ENCODE data around the gene NIT1.
"Not testable (repeated sequence)": the region's sequence is repeated elsewhere in the genome, so short reads cannot be mapped to it uniquely, and the experiment has no call there.

NIT1 gene

DNA sequence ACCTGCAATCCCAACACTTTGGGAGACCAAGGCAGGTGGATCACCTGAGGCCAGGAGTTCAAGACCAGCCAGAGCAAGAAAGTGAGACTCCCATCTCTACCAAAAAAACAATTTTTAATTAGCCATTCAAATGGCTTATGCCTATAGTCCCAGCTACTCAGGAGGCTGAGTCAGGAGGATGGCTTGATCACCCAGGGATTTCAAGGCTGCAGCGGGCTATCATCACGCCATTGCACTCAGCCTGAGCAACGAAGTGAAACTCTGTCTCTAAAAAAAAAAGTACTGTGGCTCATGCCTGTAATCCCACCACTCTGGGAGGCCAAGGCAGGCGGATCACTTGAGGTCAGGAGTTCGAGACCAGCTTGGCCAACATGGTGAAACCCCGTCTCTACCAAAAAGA lies 1.9 kb upstream of the NIT1 start:
- not testable (repeated sequence) for DNase-seq

DNA sequence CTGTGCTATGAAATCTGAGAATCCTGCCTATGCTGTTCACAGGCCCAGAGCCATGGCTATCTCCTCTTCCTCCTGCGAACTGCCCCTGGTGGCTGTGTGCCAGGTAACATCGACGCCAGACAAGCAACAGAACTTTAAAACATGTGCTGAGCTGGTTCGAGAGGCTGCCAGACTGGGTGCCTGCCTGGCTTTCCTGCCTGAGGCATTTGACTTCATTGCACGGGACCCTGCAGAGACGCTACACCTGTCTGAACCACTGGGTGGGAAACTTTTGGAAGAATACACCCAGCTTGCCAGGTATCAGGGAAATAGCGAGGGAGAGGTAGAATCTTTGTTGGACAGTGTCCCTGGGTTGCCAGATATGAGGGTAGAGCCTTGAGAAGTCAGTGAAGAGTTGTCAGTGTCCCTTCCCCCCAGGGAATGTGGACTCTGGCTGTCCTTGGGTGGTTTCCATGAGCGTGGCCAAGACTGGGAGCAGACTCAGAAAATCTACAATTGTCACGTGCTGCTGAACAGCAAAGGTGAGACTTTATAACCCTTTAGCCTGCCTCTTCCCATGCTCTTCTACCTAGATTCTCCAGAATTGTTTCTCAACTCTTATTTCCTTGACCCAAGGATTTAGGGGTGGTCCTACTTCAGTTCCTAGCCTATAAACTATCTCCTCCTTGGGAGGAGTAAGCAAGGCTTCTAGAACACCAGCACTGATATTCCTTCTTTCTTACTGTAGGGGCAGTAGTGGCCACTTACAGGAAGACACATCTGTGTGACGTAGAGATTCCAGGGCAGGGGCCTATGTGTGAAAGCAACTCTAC lies 1.4 kb downstream of the NIT1 start:
- peak; percentile 53 for DNase-seq

DNA sequence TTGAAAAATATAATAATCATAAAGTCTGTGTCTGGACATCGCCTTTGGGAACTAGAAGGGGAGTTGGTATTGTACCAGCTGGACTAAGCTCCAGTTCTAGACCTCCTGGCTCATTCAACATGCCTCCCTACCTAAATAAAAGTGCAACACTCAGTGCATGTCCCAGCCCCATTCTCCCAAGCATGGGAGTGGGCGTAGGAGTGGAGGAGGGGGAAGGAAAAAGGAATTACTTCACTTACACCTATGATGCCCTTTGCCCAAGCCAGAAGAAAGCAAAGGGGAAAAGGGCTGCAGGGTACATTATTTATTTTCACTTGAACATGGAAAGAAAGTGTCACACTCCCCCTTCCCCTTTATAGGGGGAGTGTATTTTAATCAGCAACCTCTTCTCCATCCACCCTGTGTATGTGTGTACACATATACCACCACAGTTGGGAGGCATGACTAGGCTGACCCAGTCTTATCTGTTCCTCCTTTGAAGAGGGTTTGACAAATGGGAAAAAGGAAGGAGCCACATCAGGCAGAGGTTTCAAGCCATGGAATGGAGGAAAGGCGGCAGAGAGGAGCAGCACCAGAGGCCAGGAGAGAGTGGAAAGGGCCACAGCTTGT lies 3.2 kb downstream of the NIT1 start:
- no peak for DNase-seq

DNA sequence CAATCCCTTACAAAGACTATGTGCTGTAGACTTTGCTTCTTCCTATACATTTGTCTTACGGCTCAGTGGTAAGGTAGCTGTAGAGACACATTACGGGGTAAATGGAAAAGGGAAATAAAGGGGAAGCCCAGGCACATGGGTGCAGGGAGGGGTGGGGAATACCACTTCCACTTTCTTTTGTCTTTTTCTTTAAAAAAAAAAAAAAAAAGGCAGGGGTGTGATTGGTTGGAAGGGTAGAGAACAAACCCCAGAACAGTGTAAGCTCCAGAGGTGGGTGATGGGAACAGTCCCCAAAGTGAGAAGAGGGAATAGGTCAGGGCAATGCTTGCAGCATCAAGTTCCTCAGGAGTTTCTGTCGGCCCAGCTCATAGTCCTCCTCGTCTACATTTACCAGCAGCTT lies 3.9 kb downstream of the NIT1 start:
- no peak for DNase-seq

DNA sequence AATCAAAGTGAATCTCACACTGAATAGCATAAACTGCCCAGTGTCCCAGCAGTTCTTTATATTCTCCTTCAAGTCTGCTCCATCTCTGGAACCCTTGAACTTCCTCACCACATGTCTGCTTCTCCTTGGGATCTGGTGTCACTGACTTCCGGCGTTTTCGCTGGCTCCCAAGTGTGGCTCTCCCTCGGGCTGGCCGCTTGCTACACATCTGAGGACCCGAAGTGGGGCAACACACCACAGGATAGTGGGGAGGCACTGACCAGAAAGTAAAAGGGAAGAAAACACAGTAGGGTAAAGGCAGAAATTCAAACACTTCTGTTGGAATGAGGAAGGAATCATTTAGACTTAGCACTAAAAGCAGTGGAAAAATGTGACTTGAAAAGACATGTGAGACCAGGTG lies 5.1 kb downstream of the NIT1 start:
- DNase-seq, result no peak

DNA sequence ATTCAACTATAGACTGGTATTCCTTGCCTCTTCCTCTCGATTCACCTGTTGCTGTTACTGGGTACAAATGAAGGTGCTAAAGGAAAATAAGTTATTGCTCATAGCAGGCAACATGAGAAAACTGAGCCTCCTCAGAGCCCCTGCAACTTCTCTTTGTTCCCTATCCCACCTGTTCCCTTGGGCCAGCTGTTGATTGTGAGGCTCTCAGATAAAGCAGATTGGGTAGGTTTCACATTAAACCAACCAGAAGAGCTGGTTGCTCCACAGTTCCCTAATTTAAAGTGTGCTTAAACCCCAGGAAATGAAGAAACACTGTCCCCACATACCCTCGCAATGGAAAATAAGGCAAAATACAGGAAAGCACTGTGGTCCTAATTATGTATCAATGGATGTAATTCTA lies 9.7 kb downstream of the NIT1 start:
- DNase-seq, result no peak

DNA sequence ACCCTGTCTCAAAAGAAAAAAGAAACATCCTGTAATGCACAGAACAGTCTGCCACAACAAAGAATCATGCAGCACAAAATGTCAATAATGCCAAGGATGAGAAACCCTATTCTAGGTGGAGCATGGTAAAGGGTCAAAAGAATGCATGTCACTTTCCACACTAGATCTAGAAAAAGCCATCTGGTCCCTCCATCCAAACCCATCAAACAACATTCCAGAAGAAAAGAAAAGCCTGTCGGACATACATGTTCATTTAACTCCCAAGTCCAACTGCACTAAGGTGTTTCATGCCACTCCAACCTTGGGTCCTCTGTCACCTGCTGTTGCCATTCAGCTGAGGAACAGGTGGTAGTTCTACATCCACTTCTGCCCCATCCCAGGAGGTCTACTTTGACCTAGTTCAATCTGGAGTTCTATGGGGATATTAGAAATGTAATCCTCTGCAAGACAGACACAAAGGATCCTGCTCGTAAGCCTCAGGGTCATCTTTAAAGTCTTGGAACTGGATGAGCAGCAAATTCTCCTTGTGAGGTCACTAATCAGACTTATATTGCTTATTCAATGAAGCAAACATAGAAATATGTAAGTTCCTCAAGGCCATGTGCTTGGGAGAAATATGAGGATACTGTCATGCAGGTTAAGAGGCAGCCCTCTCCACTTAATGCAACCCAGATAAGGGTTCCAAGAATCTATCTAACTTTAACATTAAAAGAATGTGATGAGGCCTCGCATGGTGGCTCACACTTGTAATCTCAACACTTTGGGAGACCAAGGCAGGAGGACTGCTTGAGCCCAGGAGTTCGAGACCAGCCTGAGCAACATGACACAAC lies 10.9 kb downstream of the NIT1 start:
- no peak for DNase-seq

DNA sequence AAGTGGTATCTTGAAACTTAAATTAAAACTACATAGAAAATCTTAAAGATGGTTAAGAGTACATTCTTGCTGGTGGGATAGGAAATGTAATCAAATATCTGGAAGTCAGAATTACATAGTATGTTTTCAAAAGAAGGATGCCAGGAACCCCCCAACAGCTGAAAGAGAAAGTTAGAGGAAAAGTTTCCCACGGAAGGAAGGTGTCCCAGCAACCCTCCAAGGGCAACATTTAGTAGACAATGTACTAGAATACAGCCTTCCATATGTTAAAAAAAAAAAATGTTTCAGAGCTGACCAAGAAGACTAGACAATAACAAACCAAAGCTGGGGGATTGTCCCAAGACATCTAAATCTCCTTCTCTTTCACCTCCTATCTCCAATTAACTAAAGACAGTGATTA lies 12.4 kb downstream of the NIT1 start:
- DNase-seq, result no peak

DNA sequence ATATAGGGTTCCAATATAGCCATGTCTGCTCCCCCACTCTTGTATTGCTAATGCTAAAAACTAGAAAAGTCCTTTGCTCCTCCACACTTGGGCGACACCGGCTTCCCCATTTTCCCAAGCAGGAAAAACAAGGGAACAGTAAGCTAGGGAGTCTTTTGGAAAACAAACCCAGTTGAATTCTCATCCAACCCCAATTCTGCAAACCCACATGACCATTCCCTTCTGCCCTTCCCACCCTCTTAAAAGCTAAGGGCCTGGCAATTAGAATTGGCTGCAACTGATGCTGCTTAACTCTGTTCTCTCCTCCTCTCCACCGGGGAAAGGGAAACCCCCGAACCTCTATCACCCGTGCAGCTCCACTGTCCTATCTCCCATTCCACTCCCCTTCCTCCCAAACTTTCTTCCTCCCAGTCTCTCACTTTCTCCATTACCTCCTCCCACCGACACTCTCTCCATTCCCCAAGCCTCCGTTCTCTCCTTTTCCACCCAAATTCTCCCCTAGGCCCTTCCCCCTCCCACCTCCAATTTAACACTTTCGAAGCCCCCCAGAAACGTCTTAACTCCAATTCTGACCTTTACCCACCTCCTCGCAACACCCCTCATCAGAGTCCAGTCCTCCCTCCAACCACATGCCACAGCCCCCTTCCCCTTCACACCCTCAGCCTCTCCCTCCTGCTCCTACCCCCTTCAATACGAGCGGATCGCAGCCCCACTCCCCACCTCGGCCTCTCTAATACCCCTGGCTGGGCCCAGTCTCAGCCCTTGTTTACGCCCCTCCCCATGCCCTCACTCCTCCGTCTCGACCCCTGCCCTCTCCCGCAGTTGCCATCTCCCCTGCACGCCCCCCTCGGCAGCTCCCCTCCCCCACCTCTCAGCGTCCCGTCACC lies 13.9 kb downstream of the NIT1 start:
- DNase-seq, result no peak

DNA sequence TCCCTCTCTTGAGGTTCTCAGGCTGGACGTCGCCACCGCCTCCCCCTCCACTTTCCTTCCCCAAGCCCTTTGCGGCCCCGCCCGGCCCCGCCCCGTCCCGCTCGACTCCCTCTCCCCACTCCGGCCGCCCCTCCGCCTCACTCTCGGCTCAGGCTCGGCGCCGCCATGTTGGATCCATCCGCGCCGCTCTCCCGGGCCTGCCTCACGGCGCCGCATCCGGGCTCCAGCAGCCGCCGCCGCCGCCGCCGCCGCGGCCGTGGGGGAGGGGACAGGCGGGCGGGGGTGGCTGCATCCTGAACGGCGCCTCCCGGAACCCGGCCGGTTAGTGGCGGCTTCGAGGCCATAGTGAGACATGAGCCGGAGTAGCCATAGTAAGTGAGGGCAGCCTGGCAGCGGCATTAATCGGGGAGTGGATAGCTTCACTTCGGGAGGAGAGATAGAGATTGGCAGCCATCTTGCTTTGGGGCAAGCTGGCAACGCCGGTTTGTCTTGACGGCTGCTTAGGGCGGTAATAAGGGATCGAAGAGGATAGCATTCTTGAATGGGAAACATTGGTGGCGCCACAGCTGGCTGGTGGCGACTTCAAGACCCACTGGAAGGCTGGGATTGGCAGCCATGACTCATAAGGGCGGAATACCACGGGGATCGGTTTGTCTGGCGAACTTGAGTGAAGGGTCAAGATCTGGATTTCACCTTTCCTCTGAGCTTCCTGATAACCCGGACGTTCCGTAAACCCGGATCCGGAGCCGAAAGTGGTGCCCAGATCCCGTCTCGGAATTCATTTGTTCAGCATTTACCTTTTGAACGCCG lies 14.7 kb downstream of the NIT1 start, which contains the start of gene DEDD:
TSS of gene DEDD (minus strand) at position 258 of the 810 bp plus-strand sequence. CDS start 8,205 bp downstream, outside the sequence.
- DNase-seq, result peak; percentile 87

DNA sequence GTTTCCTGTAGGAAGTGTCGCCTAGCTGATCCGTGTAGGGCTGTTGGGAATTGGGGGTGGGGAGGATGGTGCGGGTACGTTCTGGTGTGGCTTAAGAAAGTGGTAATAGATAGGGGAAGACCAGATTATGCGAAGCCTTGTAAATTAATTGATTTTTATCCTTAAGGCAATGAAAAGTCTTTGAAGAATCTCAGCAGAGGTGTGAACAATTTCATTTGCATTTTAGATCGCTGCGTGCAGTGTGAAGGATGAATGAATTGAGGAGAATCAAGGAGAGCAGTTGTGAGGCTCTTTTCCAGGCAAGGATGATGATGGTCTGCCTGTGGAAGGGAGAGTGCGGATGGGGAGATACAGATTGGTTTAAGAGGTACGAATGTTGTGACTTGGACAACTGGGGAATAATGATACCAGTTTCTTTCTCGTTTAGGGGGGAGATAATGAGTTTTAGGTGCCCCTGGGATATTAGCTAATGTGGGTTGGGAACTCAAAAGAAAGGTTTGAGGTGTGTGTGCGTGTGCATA lies 15.4 kb downstream of the NIT1 start:
- DNase-seq, result no peak

DNA sequence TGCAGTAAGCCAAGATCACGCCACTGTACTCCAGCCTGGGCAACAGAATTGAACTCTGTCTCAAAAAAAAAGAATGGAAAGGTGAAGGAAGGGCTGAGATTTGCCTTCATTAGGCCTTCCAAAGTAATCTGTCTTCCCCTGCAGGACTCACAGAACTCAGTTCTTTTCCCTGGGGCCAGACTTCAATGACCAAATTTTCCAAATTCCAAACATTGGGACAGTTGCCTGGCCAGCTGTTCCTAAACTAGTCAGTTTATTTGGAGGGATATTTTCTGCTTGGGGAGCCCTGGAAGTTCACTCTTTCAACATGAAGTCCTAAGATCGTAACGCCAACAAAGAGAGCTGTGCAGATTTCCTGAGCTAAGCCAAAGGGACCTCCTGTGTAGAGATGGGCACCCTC lies 20.0 kb downstream of the NIT1 start:
- DNase-seq, result no peak

DNA sequence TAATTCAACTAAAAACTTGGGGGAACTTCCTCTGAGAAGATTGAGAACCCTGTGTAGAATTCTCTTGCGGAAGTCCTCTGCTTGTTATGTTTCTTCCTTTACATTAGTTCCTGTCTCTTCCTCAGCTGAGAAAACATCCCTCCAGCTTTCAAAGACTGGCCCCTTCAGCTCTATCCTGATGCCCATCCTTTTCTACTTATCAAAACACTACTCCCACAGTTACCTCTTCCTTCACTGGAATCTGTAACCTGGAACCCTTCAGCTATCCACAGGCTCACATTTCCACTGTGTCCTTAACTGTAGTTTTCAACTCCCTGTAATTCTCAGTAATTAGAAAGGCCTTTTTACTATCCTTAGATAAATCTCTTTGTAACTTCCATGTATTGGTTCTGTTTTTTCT lies 20.5 kb downstream of the NIT1 start:
- no peak for DNase-seq

DNA sequence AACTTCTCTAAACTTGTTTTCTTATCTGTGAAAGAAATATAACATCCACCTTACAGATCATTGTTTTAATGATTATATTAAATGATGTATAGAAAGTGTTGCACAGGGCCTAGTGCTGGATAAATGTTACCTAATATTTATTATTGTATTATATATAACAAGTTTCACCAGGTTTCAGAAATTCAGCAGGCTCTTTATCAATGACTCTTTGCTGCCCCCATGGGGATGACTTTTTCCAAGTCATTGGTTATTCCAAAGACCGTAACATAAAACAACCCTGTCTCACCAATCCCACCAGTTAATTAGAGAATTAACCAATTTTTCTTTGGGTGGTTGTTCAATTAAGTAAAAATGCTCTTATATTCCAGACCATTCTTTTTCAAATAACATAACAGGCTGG lies 21.9 kb downstream of the NIT1 start:
- DNase-seq, result peak; percentile 45

DNA sequence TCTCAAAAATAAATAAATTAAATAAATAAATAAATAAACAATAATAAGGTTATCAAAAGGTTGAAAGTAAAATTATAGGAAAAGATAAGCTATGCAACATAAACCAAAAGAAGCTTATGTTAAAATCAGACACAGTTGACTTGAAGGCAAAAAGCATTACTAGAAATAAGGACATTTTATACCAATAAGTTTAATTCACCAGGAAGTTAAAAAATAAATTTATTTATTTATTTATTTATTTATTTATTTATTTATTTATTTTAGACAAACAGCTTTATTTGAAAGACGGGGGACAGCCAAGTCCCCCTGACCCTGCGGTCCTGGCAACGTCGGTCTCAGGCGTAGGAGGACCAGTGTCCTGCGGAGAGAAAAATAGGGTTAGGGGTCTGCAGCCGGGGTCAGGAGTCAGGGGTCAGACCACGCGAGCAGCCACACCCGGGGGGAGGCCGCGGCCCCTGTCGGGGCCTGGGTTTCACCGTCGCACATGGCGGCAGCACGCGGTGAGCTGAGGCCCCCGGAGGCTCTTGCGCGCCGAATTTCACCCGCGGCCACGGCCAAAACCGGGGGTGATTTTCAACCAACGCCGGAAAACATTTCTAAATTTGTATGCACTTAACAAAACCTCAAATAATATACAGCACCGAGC lies 23.0 kb downstream of the NIT1 start:
- no peak for DNase-seq

DNA sequence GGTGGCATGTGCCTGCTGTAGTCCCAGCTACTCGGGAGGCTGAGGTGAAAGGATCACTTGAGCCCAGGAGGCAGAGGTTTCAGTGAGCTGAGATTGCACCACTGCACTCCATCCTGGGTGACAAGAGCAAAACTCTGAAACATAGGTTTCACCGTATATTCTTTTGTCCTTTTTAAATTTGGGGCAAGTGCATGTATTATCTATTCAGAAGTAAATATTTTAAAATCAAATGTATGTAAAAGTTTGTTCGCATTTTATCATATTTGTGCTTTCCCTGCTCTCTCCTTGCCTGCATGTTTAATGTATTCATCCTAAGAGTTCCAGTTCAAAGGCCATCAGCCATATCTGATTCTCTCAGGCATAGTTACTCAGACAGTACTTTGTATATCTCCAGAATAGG lies 27.9 kb downstream of the NIT1 start:
- DNase-seq, result no peak

DNA sequence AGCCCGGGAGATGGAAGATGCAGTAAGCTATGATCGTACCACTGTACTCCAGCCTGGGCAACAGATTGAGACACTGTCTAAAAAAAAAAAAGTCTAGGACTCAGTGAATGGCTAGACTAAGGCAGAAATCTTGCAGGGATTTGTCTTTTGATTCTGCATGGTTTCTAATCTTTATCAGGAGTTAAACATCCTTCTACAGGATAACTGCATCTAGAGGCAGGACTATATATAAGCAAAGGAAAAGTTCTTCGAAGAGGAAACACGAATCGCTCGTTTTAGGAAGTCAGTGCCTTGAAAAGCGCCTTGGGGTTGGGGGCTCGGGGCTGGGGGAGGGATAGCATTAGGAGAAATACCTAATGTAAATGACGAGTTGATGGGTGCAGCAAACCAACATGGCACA lies 35.3 kb downstream of the NIT1 start:
- no peak for DNase-seq

DNA sequence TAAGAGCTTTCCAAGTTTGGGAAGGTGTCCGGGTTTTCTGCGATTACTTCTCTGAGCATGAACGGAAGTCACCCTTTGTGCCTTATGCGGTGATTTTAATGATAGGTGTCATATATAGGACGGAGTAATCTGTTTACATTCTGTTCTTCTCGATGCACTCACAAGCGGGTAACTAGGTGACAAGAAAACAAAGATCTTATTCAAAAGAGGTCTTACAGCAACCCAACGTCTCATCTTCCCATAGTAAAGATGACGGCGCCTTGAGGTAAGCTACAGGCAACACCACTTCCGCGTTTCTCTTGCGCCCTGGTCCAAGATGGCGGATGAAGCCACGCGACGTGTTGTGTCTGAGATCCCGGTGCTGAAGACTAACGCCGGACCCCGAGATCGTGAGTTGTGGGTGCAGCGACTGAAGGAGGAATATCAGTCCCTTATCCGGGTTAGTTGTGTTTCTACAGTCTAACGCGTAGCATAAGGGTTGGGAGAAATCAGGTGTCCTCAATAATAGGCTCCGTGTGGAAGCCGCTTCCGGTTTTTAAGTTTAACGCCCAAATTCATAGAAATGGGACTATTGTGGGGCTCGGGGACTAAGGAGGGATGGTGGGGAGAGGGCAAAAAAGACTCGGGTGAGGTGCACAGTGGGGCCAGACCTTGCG lies 35.9 kb downstream of the NIT1 start, which contains the start of gene UFC1:
TSS of gene UFC1 (plus strand) at position 297 of the 656 bp plus-strand sequence. CDS start at position 317, 20 bp downstream.
- DNase-seq, result peak; percentile 75

DNA sequence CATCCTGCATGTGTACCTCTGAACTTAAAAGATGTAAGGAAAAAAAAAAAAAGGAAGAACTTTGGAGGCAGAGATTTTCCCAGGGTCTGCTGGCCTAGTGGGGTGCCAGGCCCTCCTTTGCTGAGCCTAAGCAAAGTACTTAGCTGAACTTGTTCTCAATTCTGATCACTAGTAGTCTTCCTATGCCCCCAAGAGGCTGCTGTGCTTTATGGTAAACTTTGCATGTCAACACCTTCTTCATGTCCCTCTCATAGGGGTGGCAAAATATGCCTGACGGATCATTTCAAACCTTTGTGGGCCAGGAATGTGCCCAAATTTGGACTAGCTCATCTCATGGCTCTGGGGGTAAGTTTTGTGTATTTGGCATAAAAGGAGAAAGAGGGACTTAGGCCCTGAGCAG lies 40.0 kb downstream of the NIT1 start:
- DNase-seq, result no peak

DNA sequence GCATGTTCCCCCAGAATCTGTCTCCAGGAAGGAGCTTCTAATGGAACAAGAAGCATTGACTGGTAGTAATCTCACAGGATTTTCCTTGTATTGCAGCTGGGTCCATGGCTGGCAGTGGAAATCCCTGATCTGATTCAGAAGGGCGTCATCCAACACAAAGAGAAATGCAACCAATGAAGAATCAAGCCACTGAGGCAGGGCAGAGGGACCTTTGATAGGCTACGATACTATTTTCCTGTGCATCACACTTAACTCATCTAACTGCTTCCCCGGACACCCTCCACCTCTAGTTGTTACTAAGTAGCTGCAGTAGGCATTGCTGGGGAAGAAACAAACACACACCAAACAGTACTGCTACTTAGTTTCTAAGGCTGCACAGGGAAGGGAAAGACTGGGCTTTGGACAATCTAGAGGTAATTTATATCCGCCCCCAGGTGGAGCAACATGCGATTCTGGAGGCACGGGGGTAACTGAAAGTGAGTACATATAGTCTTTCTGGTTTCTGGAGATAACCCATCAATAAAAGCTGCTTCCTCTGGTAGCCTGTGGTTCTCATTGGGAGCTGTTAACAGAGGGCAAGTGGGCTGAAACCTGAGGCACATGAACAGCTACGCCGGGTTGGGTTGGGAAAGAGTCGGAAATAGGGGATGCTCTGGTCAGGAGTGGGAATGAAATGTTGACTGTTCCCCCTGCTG lies 40.6 kb downstream of the NIT1 start:
- DNase-seq, result no peak

Measured in activated CD8-positive, alpha-beta memory T cell treated with anti-CD3 and anti-CD28 coated beads, Interleukin-2, amount 50 U/mL, for 4 hours (primary cell).